GM21786 (cell line): ENCODE data around the gene ABCG2.

ENCODE experiments used
- ATAC-seq: cut with Tn5 transposase; IDR thresholded peaks from one replicate; pipeline ENCODE4 v1.9.1; 2021; ENCODE audit not compliant: unreplicated experiment

Gene ABCG2

DNA sequence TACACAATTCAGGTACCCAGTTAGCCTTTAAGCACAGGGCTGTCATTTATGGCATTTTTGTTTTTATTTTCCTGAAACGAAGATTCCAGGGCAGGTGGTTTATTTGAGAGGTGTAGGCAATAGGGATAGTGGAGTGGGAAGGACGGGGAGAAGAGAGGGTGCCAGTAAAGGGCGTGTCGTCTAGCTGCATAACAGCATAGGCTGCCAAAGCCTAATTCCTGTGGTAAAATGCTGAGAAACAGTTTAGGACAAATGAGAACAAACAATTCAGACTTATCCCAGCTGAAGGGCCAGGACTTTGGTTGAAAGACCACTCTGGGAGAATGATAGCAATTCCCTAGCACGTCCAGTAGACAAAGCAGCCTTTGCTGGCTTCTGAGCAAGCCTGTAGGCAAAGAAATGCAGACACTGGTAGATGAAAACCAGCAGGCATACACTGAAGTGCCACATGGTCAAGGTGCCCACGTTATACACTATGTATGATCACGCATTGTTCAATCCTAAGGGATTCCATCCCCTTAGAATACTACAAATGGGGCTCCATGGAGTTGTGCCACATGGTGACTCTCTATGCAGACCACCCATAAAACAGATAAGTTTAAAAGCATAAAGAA lies 80.4 kb downstream of the ABCG2 start:
- no peak for ATAC-seq

DNA sequence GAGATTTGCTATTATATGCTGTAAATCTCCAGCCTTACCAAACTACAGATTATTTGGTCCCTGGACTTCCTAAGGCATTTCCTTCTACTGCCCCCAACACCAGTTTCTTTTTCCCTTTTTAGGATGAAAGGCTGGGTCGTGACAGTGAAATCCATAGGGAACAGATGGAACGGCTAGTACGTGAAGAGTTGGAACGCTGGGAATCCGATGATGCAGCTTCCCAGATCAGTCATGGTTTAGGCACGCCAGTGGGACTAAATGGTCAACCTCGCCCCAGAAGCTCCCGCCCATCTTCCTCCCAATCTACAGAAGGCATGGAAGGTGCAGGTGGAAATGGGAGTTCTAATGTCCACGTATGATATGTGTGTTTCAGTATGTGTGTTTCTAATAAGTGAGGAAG lies 83.1 kb downstream of the ABCG2 start:
- no peak for ATAC-seq

DNA sequence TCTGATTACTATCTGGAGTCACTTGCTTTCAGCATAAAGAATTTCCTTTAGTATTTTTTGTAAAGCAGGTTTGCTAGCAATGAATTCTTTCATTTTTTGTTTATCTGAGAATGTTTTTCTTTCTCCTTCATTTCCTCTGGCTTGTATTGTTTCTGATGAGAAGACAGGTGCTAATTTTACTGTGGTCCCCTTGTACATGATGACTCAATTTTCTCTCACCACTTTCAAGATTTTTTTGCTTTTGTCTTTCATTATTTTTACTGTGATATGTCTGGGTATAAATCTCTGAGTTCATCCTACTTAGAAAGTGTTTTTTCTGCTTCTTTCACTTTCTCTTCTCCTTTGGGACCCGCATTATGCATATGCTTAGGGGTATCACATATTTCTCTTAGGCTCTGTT lies 88.4 kb downstream of the ABCG2 start:
- ATAC-seq, result no peak

DNA sequence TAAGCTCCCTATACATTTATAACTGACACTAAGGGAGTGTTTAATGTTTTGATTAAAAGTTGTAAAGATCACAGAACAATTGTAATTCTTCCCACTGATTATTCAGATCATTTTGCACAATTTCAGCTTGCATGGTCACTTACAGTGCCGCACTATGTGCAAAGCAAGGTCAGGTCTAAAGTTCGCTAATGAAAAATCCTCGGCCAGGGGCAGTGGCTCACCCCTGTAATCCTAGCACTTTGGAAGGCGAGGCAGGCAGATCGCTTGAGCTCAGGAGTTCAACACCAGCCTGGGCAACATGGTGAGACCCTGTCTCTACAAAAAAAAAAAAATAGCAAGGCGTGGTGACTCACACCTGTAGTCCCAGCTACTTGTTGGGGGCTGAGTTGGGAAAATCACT lies 94.0 kb downstream of the ABCG2 start:
- ATAC-seq, result no peak

DNA sequence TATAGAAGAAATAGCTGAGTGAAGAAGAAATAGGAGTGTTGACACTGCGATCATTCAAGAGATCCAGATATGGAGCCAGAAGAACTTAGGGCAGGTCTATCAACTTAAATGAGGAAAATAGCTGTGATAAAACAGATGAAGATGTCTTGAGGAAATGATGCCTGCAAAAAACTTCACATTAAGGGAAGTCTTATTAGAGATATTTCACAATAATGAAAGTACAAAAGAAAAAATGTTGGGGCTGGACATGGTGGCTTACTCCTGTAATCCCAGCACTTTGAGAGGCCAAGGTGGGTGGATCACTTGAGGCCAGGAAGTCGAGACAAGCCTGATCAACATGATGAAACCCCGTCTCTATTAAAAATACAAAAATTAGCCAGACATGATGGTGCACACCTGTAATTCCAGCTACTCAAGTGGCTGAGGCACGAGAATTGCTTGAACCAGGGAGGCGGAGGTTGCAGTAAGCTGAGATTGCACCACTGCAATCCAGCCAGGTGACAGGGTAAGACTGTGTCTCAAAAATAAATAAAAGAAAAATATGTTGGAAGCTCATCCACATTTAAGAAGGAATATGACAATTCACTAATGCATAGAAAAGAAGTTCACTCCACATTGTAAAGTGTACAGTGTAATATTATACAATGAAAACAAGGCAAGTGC lies 94.7 kb downstream of the ABCG2 start:
- no peak for ATAC-seq

DNA sequence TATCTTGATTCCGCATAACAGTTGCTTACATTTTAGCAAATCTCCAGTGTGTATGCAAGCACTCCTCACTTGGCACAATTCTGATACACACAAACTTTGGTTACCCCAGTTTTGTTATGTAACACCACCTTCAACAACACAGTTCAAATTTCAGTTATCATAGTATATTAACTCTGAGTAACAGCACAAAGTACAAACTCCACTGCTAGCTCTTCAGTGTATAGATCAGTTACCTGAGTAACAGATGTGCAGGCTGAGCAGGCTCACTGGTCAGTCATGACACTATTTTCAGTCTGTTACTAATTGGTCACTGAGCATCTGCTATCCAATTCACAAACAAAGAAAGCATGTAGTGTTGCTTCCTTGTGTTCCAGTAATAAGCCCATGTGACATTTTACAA lies 95.6 kb downstream of the ABCG2 start:
- no peak for ATAC-seq

DNA sequence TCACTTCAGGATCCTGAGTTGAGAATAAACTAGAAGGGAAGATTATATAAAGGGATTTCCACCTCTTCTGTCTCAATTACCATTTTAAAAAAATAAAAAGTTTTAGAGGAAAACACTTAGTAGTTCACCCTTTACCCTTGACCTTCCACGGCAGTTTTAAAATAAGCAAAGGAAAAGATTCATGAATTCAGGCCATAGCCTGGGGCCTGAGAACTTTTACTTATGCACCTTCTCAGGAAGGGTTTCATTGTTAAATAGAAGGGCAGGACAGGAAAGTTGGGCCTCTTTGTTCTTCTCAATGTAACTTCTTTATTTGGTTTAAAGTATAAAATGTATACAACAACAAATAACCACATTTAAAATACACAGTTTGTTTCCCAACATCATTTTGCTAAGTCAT lies 96.1 kb downstream of the ABCG2 start:
- no peak for ATAC-seq

DNA sequence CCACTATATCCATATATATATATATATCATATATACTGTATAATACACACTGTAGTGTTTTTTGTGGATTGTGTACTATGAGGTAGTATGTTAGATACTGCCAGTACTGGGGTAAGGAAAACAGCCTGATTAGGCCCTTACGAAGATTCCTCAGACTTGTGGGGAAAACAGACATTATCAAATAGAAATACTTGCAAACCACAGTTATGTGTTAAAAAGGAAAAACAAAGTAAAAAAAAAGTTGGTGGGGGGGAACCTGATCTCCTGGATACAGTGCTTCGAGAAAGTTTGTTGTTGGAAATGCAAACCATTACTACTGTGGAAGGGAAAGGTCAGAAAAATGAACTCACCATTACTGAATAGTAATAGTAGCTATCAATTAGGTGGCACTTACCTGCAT lies 98.0 kb downstream of the ABCG2 start:
- no peak for ATAC-seq

DNA sequence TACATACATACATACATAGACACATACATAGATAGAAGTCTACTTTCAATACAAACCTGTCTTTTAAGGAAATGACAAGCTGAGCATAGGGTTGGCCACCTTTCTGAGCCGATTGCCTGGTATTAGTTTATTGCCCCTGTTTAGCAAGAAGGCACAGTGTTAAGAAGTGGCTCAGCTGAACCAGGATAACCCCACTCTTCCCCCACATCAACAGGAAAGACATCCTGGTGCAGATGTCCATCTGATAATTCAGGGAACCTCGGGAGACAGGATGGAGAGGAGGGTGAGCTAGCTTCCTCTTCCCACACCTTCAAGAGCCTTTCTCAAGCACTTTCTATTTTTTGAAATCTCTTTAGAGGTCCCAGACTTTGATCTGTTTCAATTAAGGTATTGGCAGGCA lies 98.7 kb downstream of the ABCG2 start:
- ATAC-seq, result no peak

DNA sequence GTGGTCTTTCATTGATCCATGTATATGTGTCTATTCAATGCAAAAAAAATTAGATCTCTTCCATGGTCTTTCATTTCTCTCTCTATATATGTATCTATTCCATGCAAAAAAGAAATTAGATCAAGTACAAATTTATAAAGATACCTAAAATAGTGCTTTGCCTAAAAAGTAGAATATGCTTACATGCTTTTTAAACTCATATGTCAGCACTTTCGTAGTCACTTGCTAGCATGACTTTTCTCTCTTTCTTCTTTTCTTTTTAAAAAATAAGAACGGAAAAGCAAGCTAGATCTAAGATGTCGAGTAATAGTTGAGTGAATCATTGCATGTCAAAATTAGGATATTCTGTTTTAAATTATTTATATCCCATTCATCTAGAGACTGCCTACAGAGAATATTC lies 100.1 kb downstream of the ABCG2 start:
- no peak for ATAC-seq

DNA sequence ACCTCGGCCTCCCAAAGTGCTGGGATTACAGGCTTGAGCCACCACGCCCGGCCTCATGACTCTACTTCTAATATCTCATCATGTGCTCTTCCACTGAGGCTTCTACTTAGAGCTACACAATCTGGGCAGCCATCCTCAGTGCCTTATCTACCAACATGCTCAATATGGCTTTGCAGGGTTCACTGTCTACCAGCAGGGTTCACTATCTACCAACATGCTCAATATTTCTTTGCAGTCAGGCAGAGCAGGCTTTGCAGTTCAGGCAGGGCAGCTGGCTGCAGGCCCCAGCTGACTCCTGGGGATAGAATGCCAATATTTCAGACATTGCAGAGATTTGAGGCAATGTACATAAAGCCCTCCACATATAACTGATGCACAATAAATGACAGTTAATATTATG lies 103.5 kb downstream of the ABCG2 start:
- ATAC-seq, result no peak

DNA sequence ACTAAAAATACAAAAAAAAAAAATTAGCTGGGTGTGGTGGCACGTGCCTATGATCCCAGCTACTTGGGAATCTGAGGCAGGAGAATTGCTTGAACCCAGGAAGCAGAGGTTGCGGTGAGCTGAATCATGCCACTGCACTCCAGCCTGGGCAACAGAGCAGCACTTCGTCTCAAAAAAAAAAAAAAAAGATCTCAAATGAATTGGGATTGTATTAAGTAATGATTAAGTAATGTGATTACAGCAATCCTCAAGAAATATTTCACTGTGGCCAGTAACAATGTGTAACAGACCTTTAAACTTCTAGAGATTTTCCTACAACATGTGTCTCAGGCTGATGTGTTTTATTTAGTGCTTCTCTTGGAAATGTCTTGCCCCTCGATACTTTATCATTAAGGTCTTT lies 104.2 kb downstream of the ABCG2 start:
- ATAC-seq, result no peak

DNA sequence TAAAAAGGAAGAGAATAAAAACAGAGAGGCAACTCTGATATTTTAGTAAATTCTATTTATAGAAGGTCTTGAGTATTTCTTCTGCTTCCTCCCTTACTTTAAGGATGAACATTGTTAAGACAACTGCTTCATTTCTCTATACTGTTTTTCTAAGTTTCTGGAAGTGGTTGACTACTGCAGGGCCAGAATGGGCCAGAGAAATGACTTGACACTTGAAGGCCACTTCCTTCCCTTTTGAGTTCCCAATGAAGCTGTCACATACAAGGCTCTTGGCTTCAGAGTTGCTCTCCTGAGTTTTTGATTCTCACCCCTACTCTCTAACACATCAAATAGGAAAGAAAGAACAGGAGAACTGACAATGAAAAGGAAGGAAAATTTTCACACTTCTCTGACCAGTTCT lies 113.4 kb downstream of the ABCG2 start:
- ATAC-seq, result no peak

DNA sequence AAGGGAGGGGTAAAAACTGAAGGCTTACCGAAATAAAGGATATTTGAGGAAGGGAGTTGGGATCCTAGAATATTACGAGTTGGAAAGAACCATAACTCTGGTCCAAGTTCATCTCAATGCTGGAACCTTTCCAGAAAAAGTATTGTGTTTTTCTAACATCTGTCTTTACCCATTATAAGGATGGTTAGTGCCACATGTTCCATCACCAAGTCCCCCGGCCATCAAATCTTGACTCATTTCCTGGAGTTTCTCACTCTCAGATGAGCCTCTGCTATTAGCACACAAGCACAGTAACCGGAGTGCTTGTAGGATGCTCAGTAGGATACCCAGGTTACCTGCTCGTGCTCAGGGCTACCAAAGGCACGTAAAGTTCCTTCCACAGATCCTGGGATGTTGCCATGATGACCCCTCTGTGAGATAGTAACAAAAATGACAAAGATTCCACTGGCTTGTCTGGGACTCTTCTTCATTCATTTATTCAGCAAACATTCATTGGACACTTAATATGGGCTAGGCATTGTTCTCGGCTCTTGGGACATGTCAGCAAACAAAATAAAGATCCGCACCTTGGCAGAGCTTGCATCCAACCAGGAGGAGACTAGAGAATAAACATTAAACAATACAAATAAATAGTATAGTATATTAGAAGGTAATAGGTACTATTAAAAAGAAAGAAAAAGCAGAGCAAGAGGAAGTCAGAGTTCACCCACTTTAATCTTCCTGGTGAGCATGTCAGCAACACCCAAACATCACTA lies 114.7 kb downstream of the ABCG2 start:
- ATAC-seq, result no peak

DNA sequence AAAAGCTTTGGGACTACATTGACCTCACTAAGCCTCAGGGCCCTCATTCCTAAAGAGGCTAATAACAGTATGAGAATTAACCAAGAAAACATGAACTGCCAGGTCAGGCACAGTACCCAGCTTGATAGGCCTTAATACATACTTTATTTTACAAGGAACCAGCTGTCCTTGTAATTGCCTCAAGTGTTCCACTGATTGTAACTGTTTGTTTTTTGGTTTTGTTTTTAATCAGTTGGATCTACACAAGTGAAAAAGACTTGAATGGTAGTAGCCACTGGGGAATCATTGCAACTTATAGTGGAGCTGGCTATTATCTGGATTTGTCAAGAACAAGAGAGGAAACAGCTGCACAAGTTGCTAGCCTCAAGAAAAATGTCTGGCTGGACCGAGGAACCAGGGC lies 115.4 kb downstream of the ABCG2 start:
- no peak for ATAC-seq

DNA sequence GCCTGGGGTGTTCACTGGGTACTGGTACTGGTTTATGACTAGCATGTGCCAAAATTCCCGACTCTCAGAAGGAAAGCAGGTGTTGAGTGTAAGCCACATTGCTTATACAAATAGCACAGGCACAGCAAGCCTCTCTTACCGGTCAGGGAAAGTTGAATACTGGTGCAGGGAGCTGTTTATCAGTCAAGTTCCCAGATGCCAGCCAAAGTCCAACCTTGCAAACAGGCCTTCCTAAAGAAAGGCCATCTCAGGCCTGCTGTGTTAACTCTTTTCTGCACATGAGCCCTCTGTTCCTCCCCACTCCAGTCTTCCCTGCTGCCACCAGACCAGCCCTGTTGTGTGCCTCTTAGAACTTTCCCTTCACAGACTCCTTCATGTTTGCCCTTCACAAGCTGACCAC lies 116.8 kb downstream of the ABCG2 start:
- no peak for ATAC-seq

DNA sequence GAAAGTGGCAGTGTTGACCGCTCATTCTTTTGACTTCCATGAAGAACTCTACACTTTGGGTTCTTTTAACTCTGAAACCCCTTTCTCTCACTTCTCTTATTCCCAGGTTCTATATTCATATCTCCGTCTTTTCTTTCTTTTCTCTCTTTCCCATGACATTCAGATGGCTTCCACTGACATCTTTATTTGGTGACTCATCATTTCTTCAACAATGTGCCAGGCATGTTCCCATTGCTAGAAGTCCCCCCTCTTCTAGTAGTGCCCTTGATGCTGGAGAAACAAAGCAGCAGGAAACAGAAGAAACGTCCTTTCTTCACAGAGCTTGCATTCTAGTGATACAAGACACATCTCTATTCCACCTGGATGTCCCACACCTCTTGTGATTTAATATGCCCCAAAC lies 117.7 kb downstream of the ABCG2 start:
- ATAC-seq, result no peak
